NCI-H82 treated with DMSO at 0.1 percent for 48 hours (cell line): Measurements from ENCODE around the gene FUT3.
A peak's percentile ranks its signal among the peaks of the same experiment; 100 is the strongest.

Experiments
- DNase-seq: peaks from one replicate; lab custom pipeline; 2025; ENCODE audit not compliant: unreplicated experiment; lab: John Stamatoyannopoulos, UW

The FUT3 gene

DNA sequence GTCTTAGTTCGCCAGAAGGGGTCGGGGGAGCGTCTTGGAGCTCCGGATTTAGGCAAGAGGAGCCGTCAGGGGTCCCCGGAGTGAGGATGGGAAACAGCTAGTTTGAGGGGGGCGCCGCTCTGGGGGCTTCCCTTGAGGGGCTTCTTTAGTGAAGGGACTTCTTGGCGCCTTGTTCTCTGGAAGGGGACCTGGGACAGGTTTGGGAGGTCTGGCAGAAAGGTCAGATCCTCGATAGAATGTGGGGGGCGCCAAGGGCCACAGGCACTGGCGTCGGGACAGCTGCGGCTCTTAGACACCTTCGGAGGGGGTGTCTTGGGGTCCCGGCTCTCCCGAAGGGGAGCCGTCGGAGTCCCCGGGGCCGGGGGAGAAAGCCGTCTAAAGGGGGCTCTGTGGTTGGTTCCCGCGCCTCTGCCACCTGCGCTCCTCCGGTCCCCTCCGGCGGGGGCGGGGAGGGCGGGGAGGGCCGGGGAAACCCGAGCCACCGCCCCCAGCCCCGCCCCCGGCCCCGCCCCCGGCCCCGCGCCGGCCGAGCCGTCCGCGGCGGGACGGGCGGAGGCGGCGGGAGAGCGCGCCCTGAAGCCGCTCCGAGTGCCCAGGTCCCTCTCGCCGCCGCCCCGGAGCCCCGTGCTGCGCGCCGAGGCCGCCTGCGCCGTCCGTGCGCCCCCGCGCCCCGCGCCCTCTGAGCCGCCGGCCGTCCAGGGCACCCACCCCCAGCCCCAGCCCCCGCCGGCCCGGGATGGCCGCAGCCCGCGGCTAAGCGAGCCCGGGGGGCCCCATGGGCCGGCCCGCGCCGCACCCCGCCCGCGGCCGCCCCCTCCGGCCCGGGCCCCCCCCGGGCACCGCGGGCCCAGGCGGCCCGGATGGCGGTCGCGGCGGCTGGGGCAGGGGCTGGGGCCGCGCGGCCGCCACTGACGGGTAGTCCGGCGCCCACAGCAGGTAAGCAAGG lies 46.5 kb downstream of the FUT3 start, which contains the start of gene NRTN:
NRTN (plus strand) TSS at position 552 of the 946 bp plus-strand sequence. CDS start 19,099 bp downstream, outside the sequence.
- no peak for DNase-seq

DNA sequence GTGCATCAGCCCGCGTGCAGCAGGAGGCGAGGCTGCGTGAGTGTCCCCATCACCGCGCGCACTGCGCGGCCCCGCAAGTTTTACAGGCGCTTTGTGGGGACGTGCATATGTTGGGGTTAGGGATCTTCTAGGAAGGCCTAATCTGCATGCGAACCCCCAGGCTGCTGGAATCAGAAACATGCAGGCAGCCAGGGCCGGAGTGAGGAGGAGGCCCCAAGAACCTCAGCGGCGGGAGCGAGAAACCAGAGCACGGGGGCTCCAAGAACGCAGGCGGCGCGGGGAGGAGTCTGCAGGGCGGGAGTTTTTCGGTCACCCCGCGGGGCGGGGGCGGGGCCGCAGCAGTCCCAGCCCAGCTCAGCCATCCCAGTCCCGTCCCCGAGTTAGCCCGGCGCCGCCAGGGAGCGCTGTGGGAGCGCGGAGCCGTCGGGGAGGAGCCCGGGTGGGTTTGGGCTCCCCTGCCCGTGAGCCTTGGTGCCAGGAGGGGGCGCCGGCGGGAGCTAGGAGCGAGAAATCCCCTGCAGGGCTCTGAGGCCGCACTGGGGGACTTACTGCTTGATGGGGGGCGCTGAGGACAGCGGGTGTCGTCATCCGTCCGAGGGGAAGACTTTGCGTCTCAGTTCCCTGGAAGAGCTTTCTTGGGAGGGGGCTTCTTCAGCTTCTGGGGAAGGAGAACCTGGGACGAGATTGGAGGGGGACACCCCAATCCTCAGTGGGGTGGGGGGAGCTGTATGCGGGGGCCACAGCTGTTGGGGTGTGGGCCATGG lies 47.3 kb downstream of the FUT3 start:
- DNase-seq = peak; percentile 76

DNA sequence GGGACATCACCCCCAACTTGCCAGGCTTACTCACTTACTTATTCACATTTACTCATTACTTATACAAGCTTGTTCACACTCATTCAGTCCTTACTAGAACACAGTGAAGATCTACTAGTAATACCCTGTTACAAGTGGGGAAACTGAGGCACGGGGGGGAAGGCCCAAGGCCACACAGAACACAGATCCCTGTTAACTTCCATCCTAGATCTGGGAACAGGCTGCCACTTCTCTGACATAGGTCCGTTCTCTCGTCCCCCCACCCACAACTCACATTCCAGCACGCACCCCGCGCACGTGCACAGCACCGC lies 47.9 kb downstream of the FUT3 start:
- no peak for DNase-seq

GRCh38 chr19:5801796-5802619 lies 49.2 kb downstream of the FUT3 start:
- peak; percentile 19 for DNase-seq

DNA sequence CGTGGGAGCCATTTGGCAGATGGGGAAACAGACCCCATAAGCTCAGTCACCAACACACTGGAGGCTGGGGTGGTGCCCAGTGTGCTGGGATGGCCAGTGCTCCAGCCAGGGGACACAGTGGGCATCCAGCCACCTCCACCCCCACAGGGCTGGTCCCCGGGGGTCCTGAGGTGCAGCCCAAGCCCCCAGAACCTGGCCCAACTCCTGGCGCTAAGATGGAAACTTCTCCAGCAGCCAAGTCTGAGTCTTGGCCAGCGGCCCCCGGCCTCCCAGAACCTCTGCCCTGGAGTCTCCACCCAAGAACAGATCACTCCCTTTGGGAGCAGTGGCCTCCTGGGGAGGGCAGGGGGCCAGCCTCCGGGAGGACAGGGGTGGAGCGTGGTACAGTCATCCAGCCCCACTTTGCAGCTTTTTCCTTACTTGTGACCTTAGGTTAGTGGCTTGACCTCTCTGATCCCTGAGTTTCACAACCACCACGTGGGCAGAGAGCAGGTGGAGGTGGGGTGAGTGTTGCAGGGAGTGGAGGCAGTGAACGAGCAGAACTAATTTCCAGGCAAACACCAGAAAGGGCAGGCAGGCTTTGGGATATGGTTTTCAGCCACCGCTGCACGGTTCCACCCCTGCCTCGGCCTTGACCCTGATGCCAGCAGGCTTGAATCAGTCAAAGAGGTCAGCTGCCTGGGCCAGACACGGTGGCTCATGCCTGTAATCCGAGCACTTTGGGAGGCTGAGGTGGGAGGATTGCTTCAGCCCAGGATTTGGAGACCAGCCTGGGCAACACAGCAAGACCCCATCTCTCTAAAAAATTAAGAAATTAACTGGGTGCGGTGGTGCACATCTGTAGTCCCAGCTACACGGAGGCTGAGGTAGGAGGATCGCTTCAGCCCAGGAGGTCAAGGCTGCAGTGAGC lies 50.6 kb downstream of the FUT3 start:
- DNase-seq = no peak

- no peak for DNase-seq
Observed at GRCh38 chr19:5799247-5800241, 51.7 kb downstream of the FUT3 start.

GRCh38 chr19:5798244-5798643 lies 53.0 kb downstream of the FUT3 start:
- DNase-seq = no peak

DNA sequence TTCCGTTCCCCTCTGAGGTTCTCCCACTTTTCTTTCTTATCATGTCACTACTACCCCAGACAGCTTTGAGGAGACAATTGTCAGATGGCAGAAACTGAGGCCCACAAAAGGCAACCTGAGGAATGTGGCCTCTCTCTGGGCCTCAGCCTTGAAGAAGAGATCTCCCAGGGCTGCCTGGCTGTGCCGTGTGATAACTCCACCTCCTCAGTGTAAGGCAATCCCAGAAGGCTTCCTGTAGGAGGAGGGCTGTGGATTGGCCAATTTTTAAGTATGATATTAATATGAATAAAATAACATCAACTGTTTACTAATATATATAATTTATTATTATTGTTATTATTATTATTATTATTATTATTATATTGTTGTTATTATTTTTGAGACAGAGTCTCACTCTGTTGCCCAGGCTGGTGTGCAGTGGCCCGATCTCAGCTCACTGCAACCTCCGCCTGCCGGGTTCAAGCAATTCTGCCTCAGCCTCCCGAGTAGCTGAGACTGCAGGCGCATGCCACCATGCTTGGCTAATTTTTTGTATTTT lies 55.8 kb downstream of the FUT3 start:
- no peak for DNase-seq

- DNase-seq = no peak
Observed at GRCh38 chr19:5793188-5793587, 58.1 kb downstream of the FUT3 start.
